GM21528 (cell line): Measurements from ENCODE around the gene MAGI2.

Experiments used
- ATAC-seq: cut with Tn5 transposase; IDR thresholded peaks from one replicate; pipeline ENCODE4 v1.9.1; 2021; ENCODE audit warnings: mild to moderate bottlenecking, moderate library complexity; ENCODE audit not compliant: unreplicated experiment, low FRiP score

MAGI2 gene

DNA sequence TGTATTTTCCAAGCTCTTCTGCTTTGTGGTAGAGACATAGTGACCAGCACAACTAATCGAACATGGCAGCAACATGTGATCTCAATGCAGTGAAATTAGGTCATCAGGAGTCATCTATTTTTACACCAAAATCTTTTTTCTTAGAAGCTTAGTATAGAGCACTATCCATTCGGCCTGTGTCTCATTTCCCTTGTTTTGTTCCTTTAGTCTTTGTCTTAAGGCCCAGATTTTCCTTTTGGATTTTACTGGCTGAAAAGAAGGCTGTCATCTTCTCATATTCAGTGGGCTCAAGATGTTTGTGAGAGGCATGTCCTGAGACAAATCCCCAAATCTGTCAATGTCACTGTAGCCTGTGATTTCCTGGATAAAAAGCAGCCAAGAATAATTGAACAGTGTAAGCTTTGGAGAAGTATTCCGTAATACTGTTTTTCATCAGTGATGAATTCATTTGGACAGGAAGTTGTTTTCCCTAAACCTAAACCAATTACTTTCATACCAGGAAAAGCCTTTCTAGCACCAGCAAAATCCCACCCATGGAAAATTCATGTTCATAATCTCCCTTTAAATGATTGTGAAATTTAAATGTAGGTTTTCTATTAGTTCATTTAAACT is 55.2 kb downstream of the MAGI2 start:
- no peak for ATAC-seq

DNA sequence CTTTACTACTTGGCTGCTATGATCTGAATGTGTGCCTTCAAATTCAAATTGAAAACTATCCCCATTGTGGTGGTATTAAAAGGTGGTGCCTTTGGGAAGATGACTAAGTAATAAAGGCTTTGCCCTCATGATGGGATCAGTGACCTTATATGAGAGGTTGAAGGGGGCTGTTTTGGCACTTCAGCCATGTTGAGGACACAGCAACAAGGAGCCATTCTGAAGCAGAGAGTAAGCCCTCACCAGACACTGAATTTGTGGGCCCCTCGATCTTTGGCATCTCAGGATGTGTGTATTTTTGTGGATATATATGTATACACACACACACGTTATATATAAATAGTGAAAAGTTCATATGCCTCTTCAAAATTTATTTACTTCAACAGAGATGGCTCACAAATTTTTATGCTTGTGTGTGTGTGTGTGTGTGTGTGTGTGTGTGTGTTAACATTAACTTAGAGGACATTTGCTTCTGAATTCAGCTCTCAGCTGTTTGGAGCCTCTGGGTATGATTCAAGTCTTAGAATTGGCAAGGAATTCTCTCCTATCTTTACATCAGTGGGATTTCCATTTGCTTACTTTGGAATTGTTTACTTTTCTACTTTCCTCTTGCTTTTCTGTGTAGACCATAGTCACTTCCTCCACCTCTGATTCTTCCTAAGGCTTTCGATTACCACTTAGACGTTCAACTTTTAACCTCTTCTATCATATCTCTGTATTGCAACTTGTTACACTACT is 66.6 kb downstream of the MAGI2 start:
- ATAC-seq: no peak

DNA sequence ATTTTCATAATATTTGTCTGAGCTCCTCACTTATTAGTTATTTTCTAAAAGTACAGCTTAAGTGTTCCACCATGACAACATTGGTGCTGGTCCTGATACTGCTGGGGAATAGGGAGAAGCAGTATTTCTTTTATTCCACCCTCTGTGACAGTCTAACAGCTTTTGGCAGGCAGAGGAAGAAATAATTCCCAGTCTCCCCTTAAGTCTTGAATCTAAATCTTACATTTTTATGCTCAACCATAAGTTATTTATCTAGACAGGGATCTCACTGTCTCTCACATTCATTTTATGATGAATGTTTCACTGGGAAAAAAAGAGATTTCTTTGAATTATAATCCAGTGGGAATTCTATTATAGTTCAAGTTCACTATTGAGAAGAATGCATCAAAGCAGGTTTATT is 71.5 kb downstream of the MAGI2 start:
- no peak for ATAC-seq

DNA sequence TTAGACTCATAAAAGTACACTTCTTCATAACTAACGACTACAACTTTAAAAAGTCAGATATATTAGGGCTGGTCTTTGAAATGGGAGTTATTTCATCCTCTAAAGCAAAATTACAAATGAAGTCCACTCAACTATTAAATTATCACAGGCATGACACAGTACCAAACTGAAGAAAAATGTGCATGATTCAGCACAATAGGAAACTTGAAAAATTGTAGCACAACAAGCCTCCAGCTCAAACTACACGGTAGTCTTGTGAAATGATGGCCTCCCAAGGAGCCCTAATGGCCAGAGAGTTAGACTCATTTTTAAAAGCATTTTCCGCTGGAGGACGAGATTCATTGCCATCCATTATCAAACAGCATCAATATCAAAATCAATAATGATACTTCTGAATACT is 76.4 kb downstream of the MAGI2 start:
- ATAC-seq: no peak

DNA sequence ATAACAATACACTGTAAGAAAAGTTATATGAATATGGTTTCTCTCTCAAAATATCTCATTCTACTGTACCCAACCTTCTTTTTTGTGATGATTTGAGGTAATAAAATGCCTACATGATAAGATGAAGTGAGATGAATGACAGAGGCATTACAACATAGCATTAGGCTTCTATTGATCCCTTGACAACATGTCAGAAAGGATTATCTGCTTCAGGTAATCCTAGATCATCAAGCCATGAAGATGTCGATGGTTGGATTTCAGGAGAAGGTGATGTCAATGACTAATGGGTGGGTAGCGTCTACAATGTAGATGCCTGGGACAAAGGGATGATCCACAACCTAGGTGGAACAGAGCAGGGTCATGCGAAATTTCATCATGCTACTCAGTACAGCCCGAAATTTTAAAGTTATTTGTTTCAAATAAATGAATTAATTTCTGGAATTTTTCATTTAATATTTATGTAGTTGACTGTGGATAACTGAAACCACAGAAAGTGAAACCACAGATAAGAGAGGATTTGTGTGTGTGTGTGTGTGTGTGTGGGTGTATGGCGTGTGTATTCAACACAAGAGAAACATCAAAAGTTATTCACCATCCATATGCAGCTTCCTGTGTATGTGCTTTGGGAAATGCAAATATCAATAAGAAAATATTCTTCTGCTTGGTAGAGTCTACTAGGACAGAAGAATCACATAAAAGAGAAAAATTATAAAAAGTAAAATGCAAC is 77.0 kb downstream of the MAGI2 start:
- ATAC-seq: no peak

DNA sequence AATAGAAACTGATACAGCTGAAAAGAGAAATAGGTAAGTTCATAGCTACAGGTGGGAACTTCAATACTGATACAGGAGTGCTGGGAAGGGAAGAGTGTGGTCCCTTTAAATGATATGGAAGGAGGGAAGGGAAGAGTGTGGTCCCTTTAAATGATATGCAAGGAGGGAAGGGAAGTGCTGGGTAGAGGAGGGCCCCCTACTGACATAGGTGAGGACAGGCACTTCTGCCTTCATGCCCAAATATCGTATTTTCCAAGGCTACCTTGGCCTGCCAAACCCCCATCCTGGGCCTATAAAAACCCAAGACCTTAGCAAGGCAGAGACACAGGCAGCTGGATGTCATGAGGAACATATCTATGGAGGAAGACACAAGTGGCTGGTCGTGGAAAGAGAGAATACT is 92.3 kb downstream of the MAGI2 start:
- ATAC-seq: no peak

DNA sequence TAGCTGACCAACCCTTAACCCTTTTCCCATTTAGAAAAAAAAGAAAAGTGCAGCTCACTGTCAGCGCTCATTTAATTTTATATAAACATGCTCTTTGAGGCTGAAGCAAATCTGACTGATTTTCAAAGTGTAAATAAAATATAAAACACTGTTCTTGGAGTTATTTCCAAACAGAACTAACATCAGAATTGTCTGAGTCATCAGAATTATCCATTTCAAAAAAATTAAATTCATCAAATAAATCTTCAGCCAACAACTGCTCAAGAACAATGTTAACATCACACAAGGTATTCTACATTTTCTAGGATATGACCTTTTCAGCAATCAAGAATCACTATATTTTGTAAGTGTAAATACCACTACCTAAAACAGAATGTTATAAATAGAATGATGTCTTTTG is 93.6 kb downstream of the MAGI2 start:
- ATAC-seq: no peak

DNA sequence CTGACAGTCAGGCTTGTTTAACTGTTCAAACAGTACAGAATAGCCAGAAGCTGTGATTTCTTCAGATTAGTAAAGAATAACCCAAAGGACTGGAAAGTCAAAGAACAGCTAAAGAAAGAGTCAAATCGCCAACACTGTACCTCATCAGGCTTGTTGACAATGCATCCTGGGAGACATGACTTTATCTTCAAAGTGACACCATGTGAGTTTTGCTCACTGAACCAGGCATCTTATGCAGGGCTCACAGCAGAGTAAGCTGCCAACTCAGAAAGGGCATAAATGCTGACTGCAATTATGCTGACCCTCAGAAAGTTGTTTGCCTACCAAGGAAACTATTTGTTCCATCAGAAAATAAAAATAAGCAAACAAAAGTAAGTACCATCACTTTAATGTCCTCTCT is 96.4 kb downstream of the MAGI2 start:
- no peak for ATAC-seq

DNA sequence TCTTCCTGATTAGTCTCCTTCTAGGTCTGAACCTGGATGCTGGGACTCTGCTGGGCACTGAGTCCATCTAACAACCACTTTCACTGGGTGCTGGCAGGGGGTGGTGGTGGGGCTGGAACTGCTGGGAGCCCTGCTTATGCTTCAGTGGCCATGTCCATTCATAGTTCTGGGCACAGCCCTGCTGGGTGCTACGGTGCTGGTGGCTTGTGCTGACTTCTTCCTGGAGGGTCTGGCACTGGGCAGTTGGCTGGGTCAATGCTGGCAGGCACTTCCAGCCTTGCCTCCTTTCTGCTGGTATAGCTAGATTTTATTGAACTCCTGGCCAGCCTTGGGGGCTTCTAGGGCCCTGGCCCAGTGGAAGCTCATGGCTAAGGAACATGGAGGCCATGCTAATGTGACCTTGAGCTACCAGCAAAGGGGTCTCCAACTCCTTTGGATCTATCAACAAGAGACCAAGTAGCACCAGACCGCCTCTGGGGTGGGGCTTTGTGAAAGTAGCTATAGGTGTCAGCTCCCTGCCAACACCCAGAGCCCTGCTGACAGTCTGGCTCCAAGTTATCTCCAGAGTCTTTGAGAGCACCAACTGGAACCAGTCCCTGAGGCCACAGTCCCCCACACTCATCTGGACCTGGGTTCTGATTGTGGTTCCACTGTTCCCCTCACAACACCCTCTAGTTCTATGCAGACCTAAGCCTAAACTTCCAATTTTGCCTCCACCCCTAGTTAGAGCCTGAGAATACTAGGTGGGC is 99.6 kb downstream of the MAGI2 start:
- ATAC-seq: no peak

DNA sequence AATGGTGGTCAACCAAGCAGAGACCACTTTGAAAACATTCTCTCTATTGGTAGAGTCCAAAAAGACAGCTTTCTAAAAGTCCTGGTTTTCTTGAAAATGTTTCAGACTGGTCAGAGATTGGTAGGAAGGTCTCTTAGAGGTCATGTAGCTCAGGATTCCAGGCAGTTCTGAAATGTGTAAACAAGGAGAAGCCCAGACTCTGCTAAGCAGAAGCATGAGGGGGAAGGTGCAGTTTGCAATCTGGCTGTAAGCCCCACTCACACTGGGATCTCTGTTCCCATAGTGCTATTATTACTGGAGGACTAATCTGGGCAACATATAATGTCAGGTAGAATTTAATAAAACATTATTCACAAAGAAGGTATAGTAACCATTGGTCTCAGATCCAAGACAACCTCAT is 101.1 kb downstream of the MAGI2 start:
- no peak for ATAC-seq

DNA sequence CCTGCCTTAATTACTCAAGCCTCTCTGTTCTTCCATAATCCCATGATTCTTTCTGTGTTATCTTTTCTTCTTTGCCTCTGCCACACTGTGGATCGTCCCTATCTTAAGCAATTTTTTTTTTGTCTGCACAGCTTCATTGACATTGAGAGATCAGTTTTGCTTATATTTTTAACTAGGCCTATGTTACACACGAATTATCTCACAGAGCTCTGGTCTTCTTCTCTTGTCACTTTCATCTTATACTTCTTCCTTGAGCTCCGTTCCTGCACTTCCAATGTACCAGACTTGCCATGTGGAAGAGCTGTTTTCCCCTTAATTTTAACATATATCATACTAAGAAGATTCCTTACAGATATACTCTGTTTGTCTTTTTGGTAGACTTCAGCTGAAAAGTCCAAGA is 106.1 kb downstream of the MAGI2 start:
- ATAC-seq: no peak

DNA sequence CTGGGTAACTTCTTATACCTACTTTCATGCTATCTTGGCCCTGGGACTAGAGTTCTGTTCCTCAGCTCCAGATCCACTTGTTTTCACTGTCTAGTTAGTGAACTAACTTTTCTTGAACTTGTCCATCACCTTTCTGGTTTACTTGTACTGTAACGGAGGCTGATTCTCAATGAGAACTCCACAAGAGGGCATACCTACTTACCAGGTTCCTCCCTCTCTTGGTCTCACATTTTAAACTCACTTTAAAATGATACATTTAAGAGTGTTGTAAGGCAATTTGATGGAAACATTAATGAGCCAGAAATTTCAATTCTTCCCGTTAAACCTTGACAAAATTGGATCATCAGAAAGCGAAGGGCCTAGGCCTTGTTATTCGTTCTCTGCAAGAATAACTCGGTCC is 111.6 kb downstream of the MAGI2 start:
- ATAC-seq: no peak

DNA sequence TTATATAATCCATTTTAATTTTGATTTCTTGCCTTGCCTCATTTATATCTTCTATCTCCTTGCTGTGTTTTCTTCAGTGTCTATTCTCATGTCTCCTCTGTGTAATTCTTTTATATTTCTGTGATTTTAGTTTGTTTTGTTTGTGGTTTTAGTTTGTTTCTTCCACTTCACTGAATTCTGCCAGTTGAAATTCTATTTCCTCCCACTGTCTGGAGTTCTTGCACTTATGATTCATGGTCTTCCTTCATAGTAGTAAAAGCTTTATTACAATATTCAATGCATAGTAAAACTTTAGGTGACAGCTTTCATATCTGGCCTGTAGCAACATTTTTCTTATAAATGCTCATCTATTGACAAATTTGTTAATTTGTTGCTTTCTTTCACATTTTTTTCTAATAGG is 113.3 kb downstream of the MAGI2 start:
- no peak for ATAC-seq

DNA sequence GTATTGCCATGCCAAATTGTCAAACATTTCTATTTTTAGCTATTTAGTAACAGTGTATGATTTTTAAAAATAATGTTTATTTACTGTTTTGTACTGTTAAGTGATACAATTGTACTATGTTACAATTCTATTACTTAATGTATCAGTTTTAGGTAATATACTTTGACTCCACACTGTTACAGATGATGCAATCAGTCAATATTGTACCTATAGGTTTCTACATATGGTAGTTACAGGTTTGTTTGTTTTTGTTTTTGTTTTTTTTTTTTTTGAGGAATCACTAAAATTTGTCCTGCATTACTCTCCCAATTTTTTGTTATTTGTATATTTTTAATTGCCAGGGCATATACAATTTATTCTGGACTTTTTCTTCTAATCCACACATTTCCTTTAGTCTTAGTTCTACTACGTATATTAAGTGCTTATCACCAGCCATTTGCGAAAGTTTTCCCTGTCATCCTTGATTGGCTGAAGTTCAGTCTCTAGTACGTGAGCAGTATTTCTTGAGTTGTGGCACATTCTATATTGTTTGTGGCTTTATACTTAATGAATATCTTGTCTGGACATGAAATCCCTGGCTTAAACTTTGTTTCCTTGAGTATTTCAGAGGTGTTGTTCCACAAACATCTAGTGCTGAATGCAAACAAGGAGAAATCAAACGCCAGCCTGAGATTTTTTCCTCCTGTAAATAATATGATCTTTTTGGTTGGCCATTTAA is 114.1 kb downstream of the MAGI2 start:
- ATAC-seq: no peak

DNA sequence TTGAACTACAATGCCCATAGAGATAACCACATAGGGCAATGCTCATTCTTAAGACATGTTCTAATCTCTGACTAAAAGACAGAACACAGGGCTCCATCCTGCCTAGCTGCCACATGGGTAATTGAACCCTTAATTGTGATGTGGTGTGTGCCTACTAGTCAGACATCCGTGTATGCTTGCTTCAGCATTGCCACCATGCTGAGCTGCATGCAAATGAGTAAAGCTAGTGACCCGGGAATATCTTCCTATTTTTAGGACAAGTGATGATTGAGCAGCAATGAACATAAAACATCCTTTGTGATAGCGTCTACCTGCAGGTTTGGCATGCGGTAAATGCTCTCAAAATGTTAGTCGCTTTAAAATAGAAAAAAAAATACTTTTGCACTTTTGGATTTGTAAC is 115.8 kb downstream of the MAGI2 start:
- ATAC-seq: no peak

DNA sequence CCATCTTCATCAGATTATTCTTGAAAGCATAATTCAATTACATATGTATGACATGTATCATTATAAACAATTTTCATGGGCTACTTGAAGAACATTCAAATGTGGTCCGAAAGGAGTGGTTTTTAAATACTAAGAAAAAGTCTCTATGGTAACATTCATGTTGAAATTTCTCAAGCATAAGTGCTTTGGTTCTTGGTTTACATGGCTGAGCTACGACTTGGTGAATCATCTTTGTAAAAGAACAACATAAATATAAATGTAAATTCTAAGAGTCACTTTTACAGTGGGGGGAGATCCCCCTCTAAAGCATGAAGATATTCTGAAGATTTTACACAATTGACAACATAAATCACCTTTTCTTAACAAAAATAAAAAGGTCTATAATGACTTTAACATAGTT is 118.6 kb downstream of the MAGI2 start:
- no peak for ATAC-seq

DNA sequence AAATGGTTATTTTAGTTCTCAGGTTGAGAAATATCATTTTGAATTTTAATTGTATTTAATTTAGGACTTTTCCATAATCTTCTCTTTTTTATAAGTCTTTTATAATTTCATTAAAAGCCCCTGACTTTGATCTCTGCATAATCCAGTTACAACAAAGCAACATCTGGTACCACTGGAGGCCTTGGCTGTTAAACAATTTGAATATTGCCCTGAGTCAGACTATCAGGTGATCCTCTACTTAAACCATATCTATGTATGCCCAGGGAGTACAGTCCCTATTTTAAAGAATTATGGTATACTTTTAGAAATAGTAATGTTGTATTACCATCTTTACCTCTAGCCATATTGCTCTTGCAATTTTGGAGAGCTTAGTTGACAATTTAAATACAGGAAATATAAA is 119.1 kb downstream of the MAGI2 start:
- no peak for ATAC-seq

DNA sequence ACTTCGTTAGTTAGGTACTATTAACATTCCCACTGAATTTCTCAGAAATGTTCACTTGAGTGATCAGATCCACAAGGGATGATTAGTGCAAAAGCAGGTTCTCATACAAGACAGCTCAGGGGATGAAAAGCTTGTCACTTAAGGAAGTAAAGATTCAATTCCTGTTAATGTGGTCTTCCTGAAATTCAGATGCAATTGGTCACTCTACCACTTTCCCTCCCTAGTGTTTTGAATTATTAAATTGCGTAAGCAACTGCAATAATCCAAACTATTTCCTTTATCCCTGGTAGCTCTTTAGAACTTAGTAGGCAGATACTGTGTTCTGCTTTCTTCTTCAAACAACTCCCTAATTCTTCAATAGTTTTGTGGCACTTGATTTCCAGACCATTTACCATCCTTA is 121.4 kb downstream of the MAGI2 start:
- ATAC-seq: no peak

DNA sequence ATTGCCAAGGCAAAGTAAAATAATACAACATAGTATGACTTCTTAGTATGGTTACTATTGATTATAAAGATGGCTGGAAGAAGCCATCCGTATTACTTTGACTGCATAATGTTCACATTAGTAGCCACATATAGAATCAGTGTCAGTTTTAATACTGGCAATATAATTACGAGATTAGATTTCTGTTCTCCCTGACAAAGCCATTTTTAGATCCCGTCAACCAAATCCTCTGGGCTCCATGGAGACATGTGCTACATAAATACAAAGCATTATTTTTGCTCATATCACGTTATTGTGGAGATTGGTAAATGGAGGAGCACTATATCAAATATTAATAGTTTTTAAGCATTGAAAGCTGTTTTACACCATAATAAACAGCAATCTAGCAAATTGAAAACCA is 124.0 kb downstream of the MAGI2 start:
- ATAC-seq: no peak

DNA sequence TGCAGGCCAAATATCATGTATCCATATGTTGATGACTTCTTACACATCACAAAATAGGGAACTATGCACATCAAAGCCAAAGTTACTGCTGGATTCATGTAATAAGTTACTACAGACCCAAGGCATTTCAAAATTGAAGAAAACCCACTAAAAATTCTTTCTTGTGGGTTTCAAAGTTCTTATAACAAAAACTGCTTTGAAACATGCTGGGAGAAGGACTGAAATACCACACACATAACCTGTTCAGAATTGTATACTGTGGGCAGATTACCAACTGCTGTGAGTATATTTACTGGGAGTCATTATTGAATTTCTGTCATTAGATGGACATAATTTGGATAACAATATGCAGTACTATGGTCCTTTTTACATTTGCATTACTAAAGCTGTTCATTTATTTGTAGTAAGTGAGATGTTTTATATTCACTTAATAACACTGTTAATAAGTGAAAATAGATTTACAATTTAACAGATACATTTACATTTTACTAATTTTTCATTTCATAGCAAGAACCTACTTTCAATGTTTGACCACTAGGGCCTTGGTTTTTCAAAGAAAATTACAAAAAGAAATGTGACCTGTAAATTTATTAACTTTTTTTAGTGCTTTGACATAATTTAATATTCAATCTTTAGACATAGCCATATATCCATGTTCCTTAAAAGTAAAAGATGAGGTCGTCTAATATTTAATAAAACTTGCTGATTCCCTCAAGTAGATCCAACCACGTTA is 132.6 kb downstream of the MAGI2 start:
- ATAC-seq: no peak
